SHP77 (cell line): ENCODE results near the gene ERBB3.
A peak's percentile ranks its signal among the peaks of the same experiment; 100 is the strongest.
"Not testable (repeated sequence)": the region's sequence is repeated elsewhere in the genome, so short reads cannot be mapped to it uniquely, and the experiment has no call there.

Source experiments
- DNase-seq, 2 experiments: peaks; one replicate each; lab custom pipeline; 2025; lab: John Stamatoyannopoulos, UW

ERBB3 gene

DNA sequence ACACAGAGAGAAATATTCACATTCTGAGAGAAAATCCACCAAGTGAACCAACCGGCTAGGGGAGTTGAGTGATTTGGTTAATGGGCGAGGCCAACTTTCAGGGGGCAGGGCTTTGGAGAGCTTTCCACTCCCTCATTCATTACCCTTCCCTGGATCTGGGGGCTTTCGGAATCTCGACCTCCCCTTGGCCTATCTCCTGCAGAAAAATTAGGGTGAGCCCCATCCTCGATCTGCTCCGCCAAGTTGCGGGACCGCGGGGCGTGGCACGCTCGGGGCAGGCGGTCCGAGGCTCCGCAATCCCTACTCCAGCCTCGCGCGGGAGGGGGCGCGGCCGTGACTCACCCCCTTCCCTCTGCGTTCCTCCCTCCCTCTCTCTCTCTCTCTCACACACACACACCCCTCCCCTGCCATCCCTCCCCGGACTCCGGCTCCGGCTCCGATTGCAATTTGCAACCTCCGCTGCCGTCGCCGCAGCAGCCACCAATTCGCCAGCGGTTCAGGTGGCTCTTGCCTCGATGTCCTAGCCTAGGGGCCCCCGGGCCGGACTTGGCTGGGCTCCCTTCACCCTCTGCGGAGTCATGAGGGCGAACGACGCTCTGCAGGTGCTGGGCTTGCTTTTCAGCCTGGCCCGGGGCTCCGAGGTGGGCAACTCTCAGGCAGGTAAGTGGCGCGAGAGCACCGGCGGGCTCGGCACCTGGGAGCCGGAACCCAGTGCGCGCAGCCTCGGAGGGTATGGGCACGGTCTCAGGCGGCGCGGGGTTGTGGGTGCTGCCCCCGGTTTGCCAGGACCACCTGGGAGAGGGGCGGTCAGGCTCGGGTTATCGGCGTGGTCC, at the start of gene ERBB3:
ERBB3 (plus strand) TSS at position 443 of the 833 bp plus-strand sequence; CDS start at position 579, 136 bp downstream.
- peak; percentile 16 to 26 for DNase-seq

DNA sequence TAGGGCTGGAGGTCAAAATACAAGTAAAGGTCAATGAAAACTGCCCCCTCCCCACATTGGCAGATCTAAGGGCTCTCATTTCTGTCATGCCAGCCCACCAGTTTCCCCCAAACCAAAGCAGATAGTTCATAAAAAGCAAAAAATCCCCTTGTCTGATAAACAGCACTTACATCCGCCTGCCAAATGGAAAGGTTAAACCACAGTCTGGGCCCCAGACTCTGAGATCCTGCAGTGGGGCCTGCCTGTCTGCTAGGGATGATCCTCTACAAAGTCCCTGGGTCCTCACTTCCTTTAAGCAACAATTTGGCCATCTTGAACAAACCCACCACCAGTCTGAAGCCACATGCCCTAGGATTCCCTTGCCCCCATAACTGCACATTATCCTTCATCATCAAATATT, 48.0 kb upstream of the ERBB3 start:
- DNase-seq = no peak

DNA sequence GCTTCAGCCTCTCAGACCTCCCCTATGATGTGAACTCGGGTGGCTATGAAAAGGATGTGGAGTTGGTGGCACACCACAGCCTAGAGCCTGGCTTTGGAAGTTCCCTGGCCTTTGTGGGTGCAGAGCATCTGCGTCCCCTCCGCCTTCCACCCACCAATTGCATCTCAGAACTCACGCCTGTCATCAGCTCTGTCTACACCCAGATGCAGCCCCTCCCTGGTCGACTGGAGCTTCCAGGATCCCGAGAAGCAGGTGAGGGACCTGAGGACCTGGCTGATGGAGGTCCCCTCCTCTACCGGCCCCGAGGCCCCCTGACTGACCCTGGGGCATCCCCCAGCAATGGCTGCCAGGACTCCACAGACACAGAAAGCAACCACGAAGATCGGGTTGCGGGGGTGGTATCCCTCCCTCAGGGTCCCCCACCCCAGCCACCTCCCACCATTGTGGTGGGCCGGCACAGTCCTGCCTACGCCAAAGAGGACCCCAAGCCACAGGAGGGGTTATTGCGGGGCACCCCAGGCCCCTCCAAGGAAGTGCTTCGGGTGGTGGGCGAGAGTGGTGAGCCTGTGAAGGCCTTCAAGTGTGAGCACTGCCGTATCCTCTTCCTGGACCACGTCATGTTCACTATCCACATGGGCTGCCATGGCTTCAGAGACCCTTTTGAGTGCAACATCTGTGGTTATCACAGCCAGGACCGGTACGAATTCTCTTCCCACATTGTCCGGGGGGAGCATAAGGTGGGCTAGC, 45.2 kb upstream of the ERBB3 start:
- DNase-seq = no peak

DNA sequence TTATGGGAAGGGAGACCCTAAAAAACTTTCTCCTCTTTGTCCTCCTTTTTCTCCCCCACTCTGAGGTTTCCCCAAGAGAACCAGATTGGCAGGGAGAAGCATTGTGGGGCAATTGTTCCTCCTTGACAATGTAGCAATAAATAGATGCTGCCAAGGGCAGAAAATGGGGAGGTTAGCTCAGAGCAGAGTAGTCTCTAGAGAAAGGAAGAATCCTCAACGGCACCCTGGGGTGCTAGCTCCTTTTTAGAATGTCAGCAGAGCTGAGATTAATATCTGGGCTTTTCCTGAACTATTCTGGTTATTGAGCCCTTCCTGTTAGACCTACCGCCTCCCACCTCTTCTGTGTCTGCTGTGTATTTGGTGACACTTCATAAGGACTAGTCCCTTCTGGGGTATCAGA, 42.8 kb upstream of the ERBB3 start:
- no peak for DNase-seq

DNA sequence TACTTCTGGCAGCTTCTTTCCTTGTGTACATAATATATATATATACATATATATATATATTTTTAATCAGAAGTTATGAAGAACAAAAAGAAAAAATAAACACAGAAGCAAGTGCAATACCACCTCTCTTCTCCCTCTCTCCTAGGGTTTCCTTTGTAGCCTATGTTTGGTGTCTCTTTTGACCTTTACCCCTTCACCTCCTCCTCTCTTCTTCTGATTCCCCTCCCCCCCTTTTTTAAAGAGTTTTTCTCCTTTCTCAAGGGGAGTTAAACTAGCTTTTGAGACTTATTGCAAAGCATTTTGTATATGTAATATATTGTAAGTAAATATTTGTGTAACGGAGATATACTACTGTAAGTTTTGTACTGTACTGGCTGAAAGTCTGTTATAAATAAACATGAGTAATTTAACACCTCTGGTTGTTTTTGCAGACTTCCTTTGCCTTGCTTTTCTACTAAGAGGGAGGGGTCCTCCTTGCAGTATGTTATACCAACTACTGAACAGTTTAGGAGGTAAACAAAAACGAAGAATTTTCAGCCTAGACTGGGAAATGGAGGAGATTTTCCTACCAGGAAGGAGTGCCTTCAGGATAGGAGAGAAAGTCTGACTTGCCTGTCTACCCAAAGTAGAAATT, 41.8 kb upstream of the ERBB3 start:
- no peak for DNase-seq

DNA sequence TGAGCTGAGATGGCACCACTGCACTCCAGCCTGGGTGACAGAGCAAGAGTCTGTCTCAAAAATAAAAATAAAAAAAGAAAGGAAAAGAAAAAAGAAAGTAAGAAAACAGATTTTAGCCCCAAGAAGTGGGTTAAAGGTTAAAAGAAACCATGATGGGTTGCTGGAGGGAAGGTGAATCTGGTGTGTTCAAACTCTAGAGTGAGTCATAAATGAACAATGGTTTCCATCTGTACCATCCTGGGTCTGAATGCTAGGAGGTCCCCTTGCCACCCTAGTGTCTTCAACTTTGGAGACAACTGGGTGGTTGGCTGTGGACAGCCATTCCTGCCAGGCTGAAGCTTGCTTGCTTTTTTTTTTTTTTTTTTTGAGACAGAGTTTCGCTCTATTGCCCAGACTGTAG, 39.8 kb upstream of the ERBB3 start:
- DNase-seq = no peak

DNA sequence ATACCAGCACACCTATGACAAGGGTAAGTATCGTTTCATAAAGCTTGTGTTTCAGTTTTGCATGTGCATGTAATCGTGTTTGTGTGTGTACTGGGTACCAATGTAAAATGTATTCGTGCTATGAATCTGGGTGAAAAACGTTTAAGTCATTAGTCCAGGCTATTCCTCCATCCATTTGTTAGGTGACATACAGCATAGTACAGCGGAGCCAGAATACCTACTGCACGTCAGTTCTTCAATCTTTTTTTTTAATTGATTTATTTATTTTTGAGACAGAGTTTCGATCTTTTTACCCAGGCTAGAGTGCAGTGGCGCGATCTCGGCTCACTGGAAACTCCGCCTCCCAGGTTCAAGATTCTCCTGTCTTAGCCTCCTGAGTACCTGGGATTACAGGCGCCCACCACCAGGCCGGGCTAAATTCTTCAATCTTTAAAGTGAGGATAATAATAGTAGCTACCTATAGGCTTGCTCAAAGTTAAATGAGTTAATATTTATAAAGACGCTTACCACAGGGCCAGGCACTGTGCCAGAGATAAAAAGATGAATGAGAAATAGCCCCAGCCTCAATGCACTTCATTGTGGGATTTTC, 38.9 kb upstream of the ERBB3 start:
- DNase-seq = peak in 1 of 2 experiments; percentile 23

DNA sequence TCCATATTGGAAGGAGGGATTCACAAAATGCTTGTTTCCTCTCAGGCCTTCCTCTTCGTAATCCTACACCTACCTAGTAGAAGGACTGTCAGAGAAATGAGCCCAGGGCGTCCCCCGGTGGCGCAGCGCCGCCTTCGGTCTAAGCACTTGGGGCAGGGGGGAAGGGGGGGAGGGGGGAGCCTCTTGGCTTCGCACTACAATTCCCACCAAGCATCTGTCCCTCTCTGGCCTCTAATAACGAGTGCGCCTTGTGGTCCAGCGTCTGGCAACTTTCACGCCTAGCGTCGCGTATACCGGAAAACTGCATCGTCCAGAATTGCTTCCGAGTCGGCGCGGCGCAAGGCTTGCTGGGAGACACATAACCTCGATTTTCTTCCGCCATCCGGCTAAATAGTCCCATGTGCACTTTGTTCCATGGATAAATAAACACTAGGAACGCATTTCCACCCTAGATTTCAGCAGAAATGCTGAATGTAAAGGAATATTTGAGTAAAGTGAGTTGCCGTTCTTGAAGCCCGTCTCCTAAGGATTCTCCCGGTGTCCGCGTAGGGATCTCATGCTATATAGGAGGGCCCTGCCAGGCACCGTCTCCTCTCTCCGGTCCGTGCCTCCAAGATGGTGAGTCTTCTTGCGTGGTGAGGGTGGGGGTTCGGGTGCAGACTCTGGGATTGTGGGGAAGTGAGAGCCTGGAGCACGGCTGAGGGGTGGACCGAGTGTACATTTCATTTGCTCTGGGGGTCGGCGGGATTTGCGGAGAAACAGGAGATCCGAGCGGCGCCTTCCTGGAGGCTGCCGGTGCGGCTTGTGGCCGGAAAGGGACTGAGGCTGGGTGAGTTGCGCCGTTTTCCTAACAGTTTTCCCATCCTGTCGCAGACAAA, 38.2 kb upstream of the ERBB3 start, which contains the start of gene RPS26:
RPS26 (plus strand) TSS at position 367 of the 878 bp plus-strand sequence; CDS start at position 616, 249 bp downstream.
- peak; percentile 98 to 99 for DNase-seq

DNA sequence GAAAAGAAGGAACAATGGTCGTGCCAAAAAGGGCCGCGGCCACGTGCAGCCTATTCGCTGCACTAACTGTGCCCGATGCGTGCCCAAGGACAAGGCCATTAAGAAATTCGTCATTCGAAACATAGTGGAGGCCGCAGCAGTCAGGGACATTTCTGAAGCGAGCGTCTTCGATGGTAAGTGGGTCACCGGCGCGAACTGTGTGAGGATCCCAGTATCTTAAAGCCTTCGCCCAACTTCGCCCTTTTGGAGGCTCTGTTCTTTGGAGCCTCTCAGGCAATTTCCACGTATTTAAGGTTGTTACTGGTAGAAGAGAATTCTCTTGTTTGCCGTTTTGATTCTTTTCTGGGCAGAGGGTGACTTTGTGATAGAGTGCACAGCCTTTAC, 37.5 kb upstream of the ERBB3 start:
- not testable (repeated sequence) for DNase-seq

DNA sequence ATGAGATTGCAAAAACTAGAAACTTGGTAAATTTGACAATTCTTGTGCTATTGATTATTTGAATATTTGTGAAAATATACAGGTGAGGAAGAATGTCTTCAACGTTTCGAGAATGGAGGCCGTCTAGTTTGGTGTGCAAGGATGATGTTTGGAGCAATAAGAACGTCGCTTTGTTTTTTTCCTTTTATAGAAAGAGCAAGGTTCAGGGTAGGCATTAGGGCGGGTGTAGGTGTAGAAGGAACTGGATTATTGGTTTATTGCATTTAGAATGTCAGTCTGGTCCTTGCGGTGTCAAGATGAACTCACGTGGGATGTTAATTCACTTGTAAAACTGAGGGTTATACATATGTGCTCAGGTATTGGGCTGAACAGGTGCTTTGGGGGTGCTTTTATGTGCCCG, 37.1 kb upstream of the ERBB3 start:
- no peak for DNase-seq

DNA sequence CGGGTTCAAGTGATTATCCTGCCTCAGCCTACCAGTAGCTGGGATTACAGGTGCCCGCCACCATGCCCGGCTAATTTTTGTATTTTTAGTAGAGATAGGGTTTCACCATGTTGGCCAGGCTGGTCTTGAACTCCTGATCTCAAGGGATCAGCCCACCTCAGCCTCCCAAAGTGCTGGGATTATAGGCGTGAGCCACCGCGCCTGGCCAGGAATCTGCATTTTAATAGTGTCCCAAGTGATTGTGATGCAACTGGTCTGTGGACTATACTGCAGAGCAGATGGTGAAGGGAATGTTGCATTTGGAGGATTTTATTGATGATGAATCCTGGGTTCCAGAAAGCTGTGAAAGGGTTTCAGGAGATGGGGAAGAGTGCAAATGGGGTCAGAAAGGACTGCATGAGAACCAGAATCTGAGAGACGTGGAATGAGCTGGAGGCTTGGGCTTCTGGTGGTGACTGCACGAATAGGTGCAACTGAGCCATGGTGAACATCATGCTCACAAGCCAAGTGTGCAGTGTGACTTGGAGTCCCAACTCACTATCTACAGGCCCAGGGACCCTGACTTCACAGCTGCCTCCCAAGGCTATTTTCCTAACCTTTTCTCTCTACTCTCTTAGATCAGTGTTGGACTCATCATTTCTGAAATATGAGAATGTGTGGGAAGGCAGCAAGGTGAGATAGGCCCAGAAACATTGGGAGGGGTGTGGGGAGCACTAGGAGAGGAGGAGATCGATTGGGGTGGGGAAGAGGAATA, 33.8 kb upstream of the ERBB3 start:
- no peak for DNase-seq

DNA sequence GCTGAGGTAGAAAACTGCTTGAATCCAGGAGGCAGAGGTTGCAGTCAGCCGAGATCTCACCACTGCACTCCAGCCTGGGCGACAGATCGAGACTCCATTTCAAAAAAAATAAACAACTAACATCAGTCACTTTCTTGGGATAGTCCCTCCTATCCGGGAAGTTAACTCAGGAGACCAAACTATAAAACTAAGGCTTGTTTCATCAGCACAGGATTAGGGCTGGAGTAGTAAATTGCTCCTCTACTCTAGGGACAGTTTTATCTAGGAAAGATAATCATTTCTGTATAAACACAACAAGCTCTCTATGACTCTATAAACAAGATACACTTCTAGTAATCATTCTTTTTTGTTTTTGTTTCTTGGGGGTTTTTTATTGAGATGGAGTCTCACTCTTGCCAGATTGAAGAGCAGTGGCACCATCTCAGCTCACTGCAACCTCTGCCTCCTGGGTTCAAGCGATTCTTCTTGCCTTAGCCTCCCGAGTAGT, 26.5 kb upstream of the ERBB3 start:
- DNase-seq = no peak

DNA sequence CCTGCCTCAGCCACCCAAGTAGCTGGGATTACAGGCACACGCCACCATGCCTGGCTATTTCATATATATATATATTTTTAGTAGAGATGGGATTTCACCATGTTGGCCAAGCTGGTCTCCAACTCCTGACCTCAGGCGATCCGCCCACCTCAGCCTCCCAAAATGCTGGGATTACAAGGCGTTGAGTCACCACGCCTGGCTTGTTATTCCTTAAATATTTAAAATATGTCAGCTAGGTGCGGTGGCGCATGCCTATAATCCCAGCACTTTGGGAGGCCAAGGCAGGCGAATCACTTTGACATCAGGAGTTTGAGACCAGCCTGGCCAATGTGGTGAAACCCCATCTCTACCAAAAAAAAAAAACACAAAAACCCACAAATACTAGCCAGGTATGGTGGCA, 20.0 kb upstream of the ERBB3 start:
- not testable (repeated sequence) for DNase-seq

DNA sequence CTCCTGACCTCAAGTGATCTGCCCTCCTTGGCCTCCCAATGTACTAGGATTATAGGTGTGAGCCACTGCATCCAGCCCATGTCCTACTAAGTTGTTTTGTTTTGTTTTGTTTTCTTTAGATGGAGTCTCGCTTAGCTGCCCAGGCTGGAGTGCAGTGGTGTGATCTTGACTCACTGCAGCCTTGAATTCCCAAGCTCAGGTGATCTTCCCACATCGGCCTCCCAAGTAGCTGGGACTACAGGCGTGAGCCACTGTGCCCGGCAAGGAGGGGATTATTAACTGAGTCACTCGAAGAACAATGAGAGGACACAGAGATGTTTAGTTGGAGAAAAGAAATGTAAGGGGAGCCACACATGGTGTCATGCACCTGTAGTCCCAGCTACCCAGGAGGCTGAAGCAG, 18.0 kb upstream of the ERBB3 start:
- DNase-seq = no peak

DNA sequence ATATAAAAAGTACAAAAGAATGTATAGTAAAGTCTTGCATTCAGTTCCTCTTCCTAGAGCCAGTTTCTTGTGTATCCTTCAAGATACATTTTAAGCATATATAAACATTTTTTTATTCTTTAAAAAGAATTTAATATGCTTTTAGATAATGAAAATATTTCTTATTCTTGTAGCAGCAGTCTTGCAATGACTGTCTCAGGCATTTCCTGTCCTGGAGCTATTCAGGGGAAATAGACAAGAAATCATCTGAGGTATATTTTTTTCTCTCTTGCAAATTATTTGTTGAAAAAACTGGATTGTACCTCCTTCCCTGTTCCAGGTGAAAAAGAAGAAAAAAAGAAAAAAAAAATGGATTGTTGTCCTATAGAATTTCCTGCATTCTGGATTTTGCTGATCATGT, 17.0 kb upstream of the ERBB3 start:
- no peak for DNase-seq

DNA sequence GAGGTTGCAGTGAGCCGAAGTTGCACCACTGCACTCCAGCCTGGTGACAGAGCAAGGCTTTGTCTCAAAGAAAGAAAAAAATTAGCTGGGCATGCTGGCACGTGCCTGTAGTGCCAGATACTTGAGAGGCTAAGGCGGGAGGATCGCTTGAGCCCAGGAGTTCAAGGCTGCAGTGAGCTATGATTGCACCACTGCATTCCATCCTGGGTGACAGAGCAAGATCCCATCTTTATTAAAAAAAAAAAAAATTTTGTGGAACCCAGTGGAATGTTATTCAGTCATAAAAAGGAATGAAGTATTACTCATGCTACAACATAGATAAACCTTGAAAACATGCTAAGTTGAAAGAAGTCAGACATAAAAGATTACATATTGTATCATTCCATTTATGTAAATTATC, 8.3 kb upstream of the ERBB3 start:
- no peak for DNase-seq

DNA sequence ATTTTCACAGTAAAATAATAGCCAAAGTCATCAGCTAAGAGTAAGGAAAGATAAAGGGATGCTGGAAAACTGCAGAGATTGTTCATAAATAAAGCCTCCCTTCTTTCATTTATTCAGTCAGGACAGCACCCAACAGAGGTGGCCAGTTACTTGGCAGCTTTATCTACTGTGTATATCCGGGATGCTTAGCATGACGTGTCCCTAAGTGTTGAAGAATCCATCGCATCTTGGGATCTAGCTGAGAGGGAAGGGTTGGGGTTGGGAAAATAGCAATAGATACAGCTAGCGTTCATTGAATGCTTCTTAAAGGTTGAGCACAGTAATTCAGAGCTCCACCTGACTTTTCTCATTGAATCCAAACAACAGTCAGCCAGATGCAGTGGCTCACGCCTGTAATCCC, 5.6 kb upstream of the ERBB3 start:
- DNase-seq = no peak

DNA sequence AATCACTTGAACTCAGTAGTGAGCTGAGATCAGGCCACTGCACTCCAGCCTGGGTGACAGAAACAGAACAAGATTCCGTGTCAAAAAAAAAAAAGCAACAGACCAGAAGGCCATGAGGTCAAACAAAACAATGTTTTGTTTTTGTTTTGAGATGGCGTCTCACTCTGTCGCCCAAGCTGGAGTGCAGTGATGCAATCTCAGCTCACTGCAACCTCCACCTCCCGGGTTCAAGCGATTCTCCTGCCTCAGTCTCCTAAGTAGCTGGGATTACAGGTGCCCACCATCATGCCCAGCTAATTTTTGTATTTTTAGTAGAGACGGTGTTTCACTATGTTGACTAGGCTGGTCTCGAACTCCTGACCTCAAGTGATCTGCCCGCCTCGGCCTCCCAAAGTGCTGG, 2.0 kb upstream of the ERBB3 start:
- not testable (repeated sequence) for DNase-seq

DNA sequence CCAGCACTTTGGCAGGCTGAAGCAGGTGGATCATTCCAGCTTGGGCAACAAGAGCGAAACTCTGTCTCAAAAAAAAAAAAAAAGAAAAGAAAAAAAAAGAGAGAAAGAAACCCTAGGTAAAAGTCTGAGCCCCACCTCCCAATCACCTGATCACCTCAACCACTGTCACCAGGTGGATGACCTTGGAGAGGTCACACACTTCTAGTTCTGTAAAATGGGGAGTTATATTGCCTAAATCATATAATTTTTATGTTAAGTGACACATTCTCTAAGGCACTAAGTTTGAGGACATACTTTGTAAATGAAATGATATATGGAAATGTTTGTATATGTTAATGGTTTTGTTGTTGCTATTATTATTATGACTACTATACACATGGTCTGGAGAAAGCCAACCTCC, 1.5 kb upstream of the ERBB3 start:
- DNase-seq = no peak

DNA sequence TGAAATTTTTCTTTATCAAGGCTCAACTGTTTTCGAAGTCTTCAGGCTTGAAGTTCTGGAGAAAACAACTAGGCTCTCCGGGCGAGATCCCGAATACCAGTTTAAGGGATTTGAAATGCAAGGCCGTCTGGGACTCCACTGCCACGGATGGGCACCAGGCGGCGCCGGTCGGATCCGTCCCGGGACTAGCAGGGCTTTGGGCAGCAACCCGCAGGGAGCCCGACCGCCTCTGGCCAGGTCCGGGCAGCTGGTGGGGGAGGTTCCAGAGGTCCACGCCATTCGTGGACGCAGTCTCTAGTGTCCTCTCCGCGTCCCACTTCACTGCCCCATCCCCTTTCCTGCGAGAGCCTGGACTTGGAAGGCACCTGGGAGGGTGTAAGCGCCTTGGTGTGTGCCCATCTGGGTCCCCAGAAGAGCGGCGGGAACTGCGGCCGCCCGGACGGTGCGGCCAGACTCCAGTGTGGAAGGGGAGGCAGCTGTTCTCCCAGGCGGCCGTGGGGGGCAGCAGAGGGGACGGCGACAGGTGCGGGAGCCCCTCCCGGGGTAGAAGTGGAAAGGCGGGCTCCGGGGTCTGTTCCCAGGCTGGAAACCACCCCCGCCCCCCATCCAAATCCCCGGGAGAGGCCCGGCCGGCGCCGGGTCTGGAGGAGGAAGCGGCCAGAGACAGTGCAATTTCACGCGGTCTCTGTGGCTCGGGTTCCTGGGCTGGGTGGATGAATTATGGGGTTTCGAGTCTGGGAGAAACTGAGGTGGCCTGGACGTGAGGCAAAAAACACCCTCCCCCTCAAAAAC, 838 bp upstream of the ERBB3 start:
- peak; percentile 66 to 73 for DNase-seq
